RWPE1 (cell line): ENCODE measurements around the gene IGFL3.

Source experiments
- CTCF ChIA-PET: fragments of 350-600 bp; sonication (Branson Sonifier 250); formaldehyde crosslinking; extraction: SDS; loops from one replicate; lab custom pipeline; 2021; lab: Yijun Ruan, JAX
- POLR2A ChIA-PET: fragments of 400-600 bp; formaldehyde crosslinking; extraction: SDS; loops from one replicate; lab custom pipeline; 2020; ENCODE audit warnings: antibody characterized with exemption; ENCODE audit not compliant: low non-redundant PET; lab: Yijun Ruan, JAX
- DNase-seq: peaks from one replicate; pipeline ENCODE4 v3.0.0; 2012; ENCODE audit warnings: low spot score
- H3K27ac ChIP-seq: fragments of 450-650 bp; 2 replicates; pipeline ENCODE4 v1.5.1; 2017
- TF ChIP-seq, protein P1 (sequence below): fragments of 450-650 bp; conservative IDR thresholded peaks from 2 replicates; pipeline ENCODE4 v1.5.1; 2017; ENCODE audit warnings: low read depth, mild to moderate bottlenecking

The IGFL3 gene

GRCh38 chr19:46141421-46141820 lies 16.9 kb upstream of the IGFL3 start:
- ChIA-PET POLR2A (no interaction called here), CTCF (no interaction called here)
- TF ChIP-seq, protein P1, sequence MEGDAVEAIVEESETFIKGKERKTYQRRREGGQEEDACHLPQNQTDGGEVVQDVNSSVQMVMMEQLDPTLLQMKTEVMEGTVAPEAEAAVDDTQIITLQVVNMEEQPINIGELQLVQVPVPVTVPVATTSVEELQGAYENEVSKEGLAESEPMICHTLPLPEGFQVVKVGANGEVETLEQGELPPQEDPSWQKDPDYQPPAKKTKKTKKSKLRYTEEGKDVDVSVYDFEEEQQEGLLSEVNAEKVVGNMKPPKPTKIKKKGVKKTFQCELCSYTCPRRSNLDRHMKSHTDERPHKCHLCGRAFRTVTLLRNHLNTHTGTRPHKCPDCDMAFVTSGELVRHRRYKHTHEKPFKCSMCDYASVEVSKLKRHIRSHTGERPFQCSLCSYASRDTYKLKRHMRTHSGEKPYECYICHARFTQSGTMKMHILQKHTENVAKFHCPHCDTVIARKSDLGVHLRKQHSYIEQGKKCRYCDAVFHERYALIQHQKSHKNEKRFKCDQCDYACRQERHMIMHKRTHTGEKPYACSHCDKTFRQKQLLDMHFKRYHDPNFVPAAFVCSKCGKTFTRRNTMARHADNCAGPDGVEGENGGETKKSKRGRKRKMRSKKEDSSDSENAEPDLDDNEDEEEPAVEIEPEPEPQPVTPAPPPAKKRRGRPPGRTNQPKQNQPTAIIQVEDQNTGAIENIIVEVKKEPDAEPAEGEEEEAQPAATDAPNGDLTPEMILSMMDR = no peak

DNA sequence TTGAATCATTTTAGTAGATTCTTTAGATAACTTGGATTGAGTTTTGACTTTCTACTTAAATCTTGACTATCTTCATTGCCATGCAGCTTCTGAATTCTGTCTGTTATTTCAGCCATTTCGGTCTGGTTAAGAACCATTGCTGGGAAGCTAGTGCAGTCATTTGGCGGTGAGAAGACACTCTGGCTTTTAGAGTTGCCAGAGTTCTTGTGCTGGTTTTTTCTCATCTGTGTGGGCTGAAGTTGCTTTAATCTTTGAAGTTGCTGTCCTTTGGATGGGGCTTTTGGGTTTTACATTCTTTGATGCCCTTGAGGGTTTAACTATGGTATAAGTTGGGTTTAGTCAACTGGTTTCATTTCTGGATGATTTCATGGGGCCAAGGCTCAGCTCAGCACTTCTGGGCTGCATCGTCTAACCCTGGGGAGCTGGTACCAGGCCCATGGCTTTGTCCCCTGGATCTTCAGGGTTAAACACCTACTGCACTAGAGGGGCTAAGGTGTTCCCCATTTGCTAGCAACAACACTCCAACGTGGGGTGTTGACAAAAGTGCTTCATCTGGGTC lies 13.5 kb upstream of the IGFL3 start:
- ChIA-PET POLR2A (no interaction called here), CTCF (interaction anchor here (1.0 kb wide), 1 partner anchor 61 kb away, joined by 3 read pairs; no protein-coding TSS in a partner anchor)
- H3K27ac ChIP-seq = no peak overlapping the region
- no peak for DNase-seq
- TF ChIP-seq, protein P1 = no peak

More at GRCh38 chr19:46141421-46141820, 16.9 kb upstream of the IGFL3 start:
- DNase-seq = no peak
- H3K27ac ChIP-seq = no peak overlapping the region

DNA sequence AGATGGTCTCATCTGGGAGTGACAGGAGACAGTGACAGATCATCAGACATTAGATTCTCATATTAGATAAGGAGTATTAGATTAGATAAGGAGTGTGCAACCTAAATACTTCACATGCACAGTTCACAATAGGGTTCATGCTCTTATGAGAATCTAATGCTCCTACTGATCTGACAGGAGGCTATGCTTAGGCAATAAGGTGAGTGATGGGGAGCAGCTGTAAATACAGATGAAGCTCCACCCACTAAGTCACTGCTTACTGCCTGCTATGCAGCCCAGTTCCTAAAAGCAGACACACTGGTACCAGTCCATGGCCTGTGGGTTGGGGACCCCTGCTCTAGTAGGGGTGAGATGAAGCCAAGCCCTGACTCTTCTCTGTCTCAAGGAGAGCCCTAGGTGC lies 10.0 kb upstream of the IGFL3 start:
- ChIA-PET CTCF (no interaction called here), POLR2A (interaction anchor here (0.7 kb wide), 1 partner anchor 14 kb away, joined by 3 read pairs; the partner anchor contains the start of gene IGFL2)
- H3K27ac ChIP-seq = no peak overlapping the region
- no peak for DNase-seq
- TF ChIP-seq, protein P1 = no peak

GRCh38 chr19:46133777-46134241 lies 9.3 kb upstream of the IGFL3 start:
- DNase-seq = no peak
- POLR2A ChIA-PET = no interaction called here
- TF ChIP-seq, protein P1 = no peak
- no peak overlapping the region for H3K27ac ChIP-seq
- CTCF ChIA-PET = no interaction called here

GRCh38 chr19:46133101-46133627 lies 8.7 kb upstream of the IGFL3 start:
- ChIA-PET POLR2A (no interaction called here), CTCF (no interaction called here)
- DNase-seq = peak; percentile 47
- H3K27ac ChIP-seq = peak overlapping the region; percentile 73
- TF ChIP-seq, protein P1 = no peak

DNA sequence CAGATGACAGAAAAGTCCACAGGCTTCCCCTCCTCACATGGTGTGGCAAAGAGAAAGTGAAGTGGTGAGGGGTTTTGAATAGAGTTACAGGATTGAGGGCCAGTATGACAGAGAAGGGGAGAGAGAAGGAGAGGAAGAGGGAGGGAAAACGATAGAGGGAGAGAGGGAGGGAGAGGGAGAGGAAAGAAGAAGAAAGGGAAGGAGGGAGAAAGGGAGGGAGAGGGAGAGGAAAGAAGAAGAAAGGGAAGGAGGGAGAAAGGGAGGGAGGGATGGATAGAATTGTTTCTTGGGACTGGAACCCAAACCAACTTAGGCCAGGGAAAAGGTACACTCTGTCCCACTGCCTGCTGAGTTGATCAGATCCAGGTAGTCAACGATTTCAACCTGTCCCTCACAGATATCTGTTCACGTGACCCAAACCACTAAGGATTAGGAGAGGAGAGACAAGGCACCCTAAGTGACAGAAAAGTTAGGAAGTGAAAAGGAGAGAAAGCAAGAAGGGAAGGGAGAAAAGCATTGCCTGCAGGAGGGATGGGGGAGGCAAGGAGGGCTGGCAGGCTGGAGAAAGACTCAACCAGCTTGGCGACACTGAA lies 8.1 kb upstream of the IGFL3 start:
- ChIA-PET POLR2A (no interaction called here), CTCF (no interaction called here)
- peak overlapping the region; percentile 73 for H3K27ac ChIP-seq
- DNase-seq = no peak
- TF ChIP-seq, protein P1 = no peak
